NCI-H2029 (cell line): ENCODE results near the gene RAB20.
"Not testable (repeated sequence)": the region's sequence is repeated elsewhere in the genome, so short reads cannot be mapped to it uniquely, and the experiment has no call there.

ENCODE experiments used
- DNase-seq: peaks from one replicate; lab custom pipeline; 2025; lab: John Stamatoyannopoulos, UW

The RAB20 gene

GRCh38 chr13:110509971-110510786, 51.3 kb downstream of the RAB20 start:
- no peak for DNase-seq

DNA sequence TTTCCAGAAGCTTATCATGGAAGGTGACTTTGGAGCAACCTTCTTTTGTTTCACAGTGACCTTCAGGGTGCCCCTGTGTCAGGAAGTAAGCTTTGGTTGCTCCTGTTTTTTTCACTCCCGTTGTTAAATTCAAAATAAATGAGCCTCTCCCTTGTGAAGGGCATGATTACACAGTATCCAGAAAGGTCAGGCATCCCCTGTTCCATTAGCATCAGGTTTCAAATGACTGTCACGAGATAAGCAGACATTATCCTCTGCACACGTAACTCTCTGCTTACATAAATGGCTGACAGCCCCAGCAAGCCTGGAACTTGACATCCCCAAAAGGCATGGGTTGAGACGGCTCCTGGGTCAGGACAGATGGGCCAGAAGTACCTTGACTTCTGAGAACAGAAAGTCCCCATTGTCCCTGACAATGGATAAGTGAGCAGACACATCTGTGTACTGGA, 52.0 kb downstream of the RAB20 start:
- DNase-seq, result peak; percentile 85

DNA sequence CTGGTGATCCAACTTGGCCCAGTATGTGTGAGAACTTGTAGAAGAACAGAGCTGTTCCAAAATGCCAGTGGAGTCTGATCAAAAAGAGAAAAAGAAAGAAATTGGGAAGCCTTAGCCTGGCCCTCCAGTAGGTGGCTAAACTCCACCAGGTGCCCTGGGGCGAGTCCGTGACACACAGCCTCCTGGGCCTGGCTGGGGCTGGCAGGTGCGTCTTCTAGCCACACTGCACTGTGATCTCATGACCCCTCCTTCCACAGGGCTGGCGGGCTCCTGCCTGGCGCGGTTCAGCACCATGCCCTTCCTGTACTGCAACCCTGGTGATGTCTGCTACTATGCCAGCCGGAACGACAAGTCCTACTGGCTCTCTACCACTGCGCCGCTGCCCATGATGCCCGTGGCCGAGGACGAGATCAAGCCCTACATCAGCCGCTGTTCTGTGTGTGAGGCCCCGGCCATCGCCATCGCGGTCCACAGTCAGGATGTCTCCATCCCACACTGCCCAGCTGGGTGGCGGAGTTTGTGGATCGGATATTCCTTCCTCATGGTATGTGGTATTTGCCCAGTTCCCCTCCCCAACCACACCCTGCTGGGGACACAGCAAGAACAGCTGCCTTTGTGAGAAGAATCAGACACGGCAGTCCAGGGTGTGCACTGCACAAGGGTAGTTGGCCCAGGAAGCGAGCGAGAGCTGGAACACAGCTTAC, 53.7 kb downstream of the RAB20 start:
- DNase-seq, result peak; percentile 86

GRCh38 chr13:110506859-110507566, 54.5 kb downstream of the RAB20 start:
- peak; percentile 94 for DNase-seq

- DNase-seq, result no peak
These were observed 55.1 kb downstream of the RAB20 start for GRCh38 chr13:110506396-110506795.

DNA sequence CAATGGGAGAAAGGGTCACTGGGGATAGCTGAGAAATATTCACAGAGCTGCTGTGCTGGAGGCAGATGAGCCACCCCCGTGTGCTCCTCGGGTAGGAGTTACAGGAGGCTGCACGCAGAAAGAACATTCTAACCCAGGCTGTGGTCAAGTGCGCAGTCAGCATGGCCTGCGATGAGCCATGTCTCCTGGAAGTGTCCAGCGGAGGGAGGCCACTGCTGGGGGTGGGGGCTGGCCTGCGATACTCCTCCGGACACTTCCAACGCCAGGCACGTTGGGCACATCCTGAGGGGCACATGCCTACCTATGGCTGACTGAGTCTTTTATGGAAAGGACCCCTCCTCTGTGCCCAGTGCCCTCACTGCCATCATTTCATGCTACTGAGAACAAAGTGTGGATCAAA, 55.9 kb downstream of the RAB20 start:
- no peak for DNase-seq

DNA sequence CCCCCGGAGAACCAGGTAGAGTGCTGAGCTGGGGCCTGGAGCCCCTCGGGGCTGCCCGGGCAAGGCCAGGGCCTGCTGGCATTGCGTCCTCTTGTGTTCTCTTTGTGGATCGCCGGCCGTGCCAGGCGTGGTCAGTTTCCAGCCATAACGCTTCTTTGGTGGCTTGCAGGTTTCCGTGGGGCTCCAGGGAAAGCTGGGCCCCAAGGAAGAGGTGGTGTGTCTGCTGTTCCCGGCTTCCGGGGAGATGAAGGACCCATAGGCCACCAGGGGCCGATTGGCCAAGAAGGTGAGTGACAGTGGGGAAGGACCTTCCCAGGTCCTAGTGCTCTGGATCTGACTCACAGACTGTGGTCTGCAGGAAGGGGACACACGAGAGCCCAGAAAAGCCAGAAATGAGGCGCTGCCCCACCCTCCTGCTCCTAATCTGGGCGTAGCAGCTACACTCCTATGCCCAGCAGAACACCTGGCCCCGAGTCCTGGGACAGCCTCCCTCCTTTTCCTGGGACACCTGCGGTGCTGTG, 57.5 kb downstream of the RAB20 start:
- no peak for DNase-seq

GRCh38 chr13:110503037-110503901, 58.3 kb downstream of the RAB20 start:
- DNase-seq, result no peak

- no peak for DNase-seq
These were observed 60.3 kb downstream of the RAB20 start for GRCh38 chr13:110501188-110501587.

DNA sequence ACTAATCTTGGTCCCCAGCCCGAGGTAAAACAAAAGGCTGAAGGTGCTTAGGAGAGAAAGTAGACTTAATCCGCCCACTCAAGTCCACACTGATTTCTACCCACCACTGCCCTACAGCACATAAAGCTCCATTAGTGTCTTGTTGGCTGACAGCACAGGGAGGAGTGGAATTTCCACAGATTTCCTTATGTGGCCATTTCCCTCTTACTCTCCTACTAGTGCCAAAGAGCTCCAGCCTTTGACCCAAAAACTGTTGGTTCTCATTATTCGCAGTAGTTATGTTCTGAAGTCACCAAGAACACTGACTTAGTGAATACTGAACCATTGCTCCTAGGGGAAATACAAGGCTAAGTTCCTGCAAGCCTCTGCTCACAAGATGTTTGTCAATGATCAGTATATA, 61.2 kb downstream of the RAB20 start:
- DNase-seq, result no peak

GRCh38 chr13:110499621-110500281, 61.8 kb downstream of the RAB20 start:
- DNase-seq, result peak; percentile 90

GRCh38 chr13:110498765-110499164, 62.8 kb downstream of the RAB20 start:
- DNase-seq, result no peak

DNA sequence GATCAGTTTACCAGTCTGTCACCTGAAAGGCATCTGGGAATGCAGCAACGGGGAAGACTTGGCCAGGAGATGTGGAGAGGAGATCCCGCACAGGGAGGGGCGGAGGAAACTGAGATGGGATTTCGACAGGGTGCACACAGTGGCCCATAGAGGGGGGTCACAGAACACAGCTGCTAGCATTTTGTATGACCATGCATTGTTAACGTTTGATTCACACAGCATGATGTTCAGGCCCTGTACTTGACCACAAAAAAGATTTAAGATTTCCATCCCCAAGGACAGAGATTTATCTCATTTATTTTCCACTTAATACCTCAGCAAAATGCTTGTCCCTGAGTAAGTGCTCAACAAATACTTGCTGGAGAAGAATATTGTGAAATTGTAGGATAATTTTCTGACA, 63.2 kb downstream of the RAB20 start:
- DNase-seq, result no peak

DNA sequence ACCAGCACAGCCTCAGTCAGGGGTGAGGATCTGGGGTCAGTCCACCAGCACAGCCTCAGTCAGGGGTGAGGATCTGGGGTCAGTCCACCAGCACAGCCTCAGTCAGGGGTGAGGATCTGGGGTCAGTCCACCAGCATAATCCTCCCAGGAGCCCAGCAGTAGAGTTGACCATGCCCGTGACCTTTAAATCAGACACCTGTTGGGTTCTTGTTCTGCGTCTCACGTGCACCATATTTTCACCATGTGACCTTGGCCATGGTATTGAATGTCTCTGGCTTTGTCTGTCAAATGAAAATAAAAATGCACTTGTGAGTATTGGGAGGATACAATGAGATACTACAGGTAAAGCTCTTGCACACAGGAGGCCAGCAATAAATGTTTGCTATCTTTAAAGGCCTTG, 63.6 kb downstream of the RAB20 start:
- DNase-seq, result not testable (repeated sequence)

DNA sequence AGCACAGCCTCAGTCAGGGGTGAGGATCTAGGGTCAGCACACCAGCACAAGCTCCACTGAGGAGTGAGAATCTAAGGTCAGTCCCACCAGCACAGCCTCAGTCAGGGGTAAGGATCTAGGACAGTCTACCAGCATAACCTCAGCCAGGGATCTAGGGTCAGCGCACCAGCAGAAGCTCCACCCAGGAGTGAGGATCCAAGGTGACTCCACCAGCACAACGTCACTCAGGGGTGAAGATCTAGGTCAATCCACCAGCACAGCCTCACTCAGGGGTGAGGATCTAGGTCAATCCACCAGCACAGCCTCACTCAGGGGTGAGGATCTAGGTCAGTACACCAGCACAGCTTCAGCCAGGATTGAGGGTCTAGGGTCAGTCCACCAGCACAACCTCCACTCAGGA, 64.5 kb downstream of the RAB20 start:
- DNase-seq, result no peak

DNA sequence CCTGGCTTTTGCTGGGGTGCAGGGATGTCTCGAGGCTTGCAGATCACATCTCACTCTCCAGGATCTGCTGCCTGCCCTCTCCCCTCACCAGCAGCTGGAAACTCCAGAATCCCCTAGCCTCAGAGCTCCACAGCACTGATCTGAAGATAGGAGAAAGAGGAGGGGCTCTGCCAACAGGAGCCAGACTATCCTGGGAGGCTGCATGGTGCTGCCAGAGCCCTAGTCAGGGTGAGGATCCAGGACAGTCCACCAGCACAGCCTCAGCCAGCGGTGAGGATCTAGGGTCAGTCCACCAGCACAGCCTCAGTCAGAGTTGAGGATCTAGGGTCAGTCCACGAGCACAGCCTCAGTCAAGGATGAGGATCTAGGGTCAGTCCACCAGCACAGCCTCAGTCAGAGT, 65.2 kb downstream of the RAB20 start:
- DNase-seq, result no peak

- no peak for DNase-seq
These were observed 65.6 kb downstream of the RAB20 start for GRCh38 chr13:110495881-110496280.

DNA sequence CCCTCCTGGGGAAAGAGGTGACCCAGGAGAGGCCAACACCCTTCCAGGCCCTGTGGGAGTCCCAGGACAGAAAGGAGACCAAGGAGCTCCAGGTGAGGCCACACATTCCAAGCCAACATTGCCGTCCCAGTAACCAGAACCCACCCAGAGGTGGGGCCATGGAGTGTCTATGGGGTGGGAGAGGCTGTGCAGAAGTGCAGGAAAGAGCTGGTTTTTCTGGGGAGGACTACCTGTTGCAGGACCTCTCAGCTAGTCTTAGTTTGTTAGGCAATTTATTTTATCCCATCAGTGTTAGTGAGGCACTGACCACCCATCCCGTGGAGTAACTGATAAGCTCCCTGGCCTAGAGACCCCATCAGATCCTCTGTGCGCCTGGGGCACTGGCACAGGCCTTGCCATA, 66.1 kb downstream of the RAB20 start:
- DNase-seq, result no peak

DNA sequence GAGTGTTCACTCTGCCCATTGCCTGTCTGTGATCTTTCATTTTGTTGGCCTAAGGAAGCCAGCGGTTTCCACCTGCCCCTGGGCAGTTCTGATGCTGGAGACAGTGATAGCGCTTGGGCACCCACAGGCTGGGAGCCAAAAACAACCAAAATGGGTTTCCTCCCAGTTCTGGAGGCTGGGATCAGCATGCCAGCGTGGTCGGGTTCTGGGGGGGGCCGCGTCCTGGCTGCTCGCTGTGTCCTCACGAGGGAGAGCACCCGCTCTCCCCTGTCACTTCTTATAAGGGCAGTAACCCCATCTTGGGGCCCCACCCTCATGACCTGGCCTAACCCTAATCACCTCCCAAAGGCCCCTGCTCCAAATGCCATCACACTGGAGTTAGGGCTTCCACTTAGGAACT, 67.9 kb downstream of the RAB20 start:
- no peak for DNase-seq

DNA sequence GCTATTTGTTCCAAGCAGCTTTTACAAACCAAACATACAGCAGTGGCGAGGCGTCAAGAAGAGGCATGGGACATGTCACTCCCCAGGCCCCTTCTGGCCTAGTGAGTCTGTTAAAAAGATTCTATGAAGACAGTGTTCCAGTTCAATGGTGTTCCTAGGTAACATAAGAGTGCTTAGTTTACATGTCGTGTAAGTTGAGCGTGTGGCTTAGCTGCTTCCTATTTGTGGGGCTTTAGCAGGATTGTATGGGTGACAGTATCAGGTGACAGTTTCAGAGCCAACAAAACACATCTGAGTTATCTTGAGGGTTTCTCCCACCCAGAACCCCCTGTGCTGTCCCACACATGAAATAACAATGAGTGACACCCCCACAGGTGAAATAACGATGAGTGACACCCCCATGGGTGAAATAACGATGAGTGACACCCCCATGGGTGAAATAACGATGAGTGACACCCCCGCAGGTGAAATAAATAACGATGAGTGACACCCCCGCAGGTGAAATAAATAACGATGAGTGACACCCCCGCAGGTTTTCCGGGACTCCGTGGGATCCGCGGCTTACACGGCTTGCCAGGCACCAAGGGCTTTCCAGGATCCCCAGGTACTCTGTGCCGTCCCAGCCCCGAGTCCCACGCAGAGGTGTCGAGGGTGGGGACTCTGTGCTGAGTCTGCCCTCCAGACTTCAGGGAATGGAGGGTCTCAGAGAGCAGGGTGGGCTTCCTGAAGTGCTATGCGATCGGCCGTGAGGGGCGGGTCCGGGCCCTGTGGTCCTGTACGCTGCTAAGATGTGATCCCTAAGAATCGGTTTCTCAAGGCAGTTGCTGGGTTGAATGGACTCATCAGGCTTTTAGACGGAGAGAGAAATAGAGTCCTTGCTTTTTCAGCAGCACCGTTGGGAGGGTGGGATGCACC, 68.6 kb downstream of the RAB20 start:
- no peak for DNase-seq
